Mucosa of descending colon (tissue), 3 donors: Measurements from ENCODE around the gene IRF7. TPM values are rescaled to one million over a fixed set of nuclear protein-coding genes. Genes with fewer than 3 reads are reported as not detected.

Experiments used
- ATAC-seq: fragments of 200-7000 bp; cut with Tn5 transposase; one replicate; pipeline ENCODE4 v1.9.1; 2020; ENCODE audit warnings: mild to moderate bottlenecking, moderate library complexity
- DNase-seq, 3 donors: peaks; one replicate each; pipeline ENCODE4 v3.0.0-alpha.2; 2020
- H3K36me3 ChIP-seq: fragments of 200-600 bp; one replicate; pipeline ENCODE4 v1.8.0; 2021; ENCODE audit warnings: low read depth, mild to moderate bottlenecking
- H3K4me1 ChIP-seq: fragments of 200-600 bp; one replicate; pipeline ENCODE4 v1.8.0; 2021; ENCODE audit warnings: low read depth, mild to moderate bottlenecking
- H3K4me3 ChIP-seq: fragments of 200-600 bp; one replicate; pipeline ENCODE4 v1.8.0; 2021; ENCODE audit warnings: mild to moderate bottlenecking
- H3K9me3 ChIP-seq: fragments of 200-600 bp; one replicate; pipeline ENCODE4 v1.8.0; 2021; ENCODE audit warnings: mild to moderate bottlenecking
- intact Hi-C, 2 donors: fragments of 100-400 bp; cut with DNase I in 1 of 2; cut with micrococcal nuclease in 1 of 2; formaldehyde crosslinking; loops; one replicate each; pipeline versions ENCODE4 v1.11.0 to v1.11.1; 2022; cut with DNase I, micrococcal nuclease
- total RNA-seq, 3 donors: library from RNA; stranded (reverse); fragmentation: NEBNext Ultra II Directional in 2 of 3; extraction: Animal tissue kit (Norgen Biotek cat#: 25700) in 2 of 3; gene quantifications; one replicate each; pipeline versions ENCODE4 v1.2.1 to v1.2.4, GENCODE V29; 2021 to 2023
- TF ChIP-seq, protein P1 (sequence below): fragments of 200-600 bp; IDR thresholded peaks from one replicate; pipeline ENCODE4 v1.8.0; 2022; ENCODE audit warnings: antibody characterized with exemption, mild to moderate bottlenecking
- donor health status: DM: no; HTN: no; CAD: no; lungs with moderate emphysema.
- donor health status: DM: no; HTN: no; CAD: no.
- donor health status: DM: no; HTN: yes; CAD: no.

Gene IRF7
- total RNA-seq, 3 donors from 2014 or later, result 26.9 to 36.1 (median 27.8) TPM

DNA sequence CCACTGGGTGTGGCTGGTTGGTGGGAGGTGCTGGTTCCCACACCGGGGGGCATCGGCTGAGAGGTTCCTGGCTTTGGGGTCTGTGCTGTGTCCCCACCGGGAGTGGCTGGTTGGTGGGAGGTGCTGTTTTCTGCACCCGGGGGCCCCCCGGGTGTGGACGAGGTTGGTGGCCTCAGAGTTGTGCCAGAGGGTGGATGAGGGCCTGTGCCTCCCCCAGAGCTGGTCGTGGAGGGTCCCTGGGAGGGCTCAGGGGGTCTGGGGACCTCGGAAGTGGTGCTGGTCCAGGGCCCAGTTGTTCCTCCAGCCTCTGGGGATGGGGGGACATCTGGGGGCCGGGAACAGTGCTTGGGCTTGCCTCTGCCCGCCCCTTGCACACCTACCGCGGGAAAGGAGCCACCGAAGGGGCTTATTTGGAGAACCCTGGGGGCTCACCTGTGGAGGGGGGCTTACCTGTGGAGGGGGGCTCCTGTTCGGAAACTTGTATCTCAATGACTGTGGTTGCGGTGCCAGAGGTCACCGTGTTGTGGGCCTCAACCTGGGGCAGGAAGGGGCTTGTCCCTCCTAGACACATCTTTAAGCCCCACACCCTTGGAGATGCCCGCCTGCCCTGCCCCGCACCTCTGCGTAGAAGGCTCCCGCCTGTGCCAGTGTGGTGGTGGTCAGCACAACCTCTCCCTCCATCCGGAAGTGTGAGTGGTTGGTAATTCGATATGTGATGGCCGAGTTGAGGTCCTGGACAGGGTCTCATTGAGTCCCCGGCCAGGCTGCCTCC, 3.3 kb upstream of the IRF7 start:
- no peak overlapping the region for H3K4me3 ChIP-seq
- DNase-seq (peak in 2 of 3 donors; percentile 30 to 49), ATAC-seq (no peak)
- TF ChIP-seq, protein P1, sequence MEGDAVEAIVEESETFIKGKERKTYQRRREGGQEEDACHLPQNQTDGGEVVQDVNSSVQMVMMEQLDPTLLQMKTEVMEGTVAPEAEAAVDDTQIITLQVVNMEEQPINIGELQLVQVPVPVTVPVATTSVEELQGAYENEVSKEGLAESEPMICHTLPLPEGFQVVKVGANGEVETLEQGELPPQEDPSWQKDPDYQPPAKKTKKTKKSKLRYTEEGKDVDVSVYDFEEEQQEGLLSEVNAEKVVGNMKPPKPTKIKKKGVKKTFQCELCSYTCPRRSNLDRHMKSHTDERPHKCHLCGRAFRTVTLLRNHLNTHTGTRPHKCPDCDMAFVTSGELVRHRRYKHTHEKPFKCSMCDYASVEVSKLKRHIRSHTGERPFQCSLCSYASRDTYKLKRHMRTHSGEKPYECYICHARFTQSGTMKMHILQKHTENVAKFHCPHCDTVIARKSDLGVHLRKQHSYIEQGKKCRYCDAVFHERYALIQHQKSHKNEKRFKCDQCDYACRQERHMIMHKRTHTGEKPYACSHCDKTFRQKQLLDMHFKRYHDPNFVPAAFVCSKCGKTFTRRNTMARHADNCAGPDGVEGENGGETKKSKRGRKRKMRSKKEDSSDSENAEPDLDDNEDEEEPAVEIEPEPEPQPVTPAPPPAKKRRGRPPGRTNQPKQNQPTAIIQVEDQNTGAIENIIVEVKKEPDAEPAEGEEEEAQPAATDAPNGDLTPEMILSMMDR, result no peak
- H3K9me3 ChIP-seq, result no peaks in the 10 kb centered on the region
- intact Hi-C loops, result no loop called here
- H3K4me1 ChIP-seq, result peaks cover 13% of the 10 kb centered on the region
- no peaks in the 10 kb centered on the region for H3K36me3 ChIP-seq

DNA sequence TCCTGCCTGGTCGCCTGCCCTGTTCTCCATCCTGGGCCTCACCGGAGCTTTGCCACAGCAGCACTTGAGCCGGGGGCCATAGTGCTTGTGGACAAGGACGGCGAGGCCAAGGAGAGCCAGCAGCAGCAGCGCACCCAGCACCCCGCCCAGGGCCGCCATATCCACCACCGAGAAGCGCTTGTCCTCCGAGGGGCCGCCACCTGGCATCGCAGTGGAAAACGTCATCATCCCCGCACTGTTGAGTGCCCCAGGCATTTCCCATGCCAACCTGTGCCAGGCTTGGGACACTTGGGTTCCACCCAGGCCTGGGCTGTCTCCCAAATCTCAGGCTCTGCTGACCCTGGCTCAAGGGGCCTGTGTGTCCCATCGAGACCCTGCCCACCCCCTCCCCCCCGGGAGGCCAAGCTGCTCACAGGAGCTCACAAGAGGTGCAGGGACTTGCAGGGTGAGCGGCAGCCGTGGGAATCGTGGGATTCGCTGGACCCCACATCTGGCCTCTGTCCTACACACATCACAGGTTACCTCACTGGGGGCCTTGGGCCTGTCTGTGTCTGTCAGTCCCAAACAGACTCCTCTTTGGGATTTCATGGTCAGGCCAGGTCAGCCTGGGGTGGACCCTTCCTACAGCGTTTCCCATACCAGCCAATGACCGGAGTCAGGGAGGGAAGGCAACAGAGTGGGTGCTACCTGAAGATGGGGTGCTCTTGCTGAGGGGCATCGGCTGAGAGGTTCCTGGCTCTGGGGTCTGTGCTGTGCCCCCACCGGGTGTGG, 2.3 kb upstream of the IRF7 start:
- H3K36me3 ChIP-seq, result no peaks in the 10 kb centered on the region
- TF ChIP-seq, protein P1, result no peak
- intact Hi-C loops, result no loop called here
- no peak overlapping the region for H3K4me3 ChIP-seq
- peaks cover 20% of the 10 kb centered on the region for H3K4me1 ChIP-seq
- H3K9me3 ChIP-seq, result no peaks in the 10 kb centered on the region
- ATAC-seq, result no peak
- peak in 2 of 3 donors; percentile 40 to 63 for DNase-seq

DNA sequence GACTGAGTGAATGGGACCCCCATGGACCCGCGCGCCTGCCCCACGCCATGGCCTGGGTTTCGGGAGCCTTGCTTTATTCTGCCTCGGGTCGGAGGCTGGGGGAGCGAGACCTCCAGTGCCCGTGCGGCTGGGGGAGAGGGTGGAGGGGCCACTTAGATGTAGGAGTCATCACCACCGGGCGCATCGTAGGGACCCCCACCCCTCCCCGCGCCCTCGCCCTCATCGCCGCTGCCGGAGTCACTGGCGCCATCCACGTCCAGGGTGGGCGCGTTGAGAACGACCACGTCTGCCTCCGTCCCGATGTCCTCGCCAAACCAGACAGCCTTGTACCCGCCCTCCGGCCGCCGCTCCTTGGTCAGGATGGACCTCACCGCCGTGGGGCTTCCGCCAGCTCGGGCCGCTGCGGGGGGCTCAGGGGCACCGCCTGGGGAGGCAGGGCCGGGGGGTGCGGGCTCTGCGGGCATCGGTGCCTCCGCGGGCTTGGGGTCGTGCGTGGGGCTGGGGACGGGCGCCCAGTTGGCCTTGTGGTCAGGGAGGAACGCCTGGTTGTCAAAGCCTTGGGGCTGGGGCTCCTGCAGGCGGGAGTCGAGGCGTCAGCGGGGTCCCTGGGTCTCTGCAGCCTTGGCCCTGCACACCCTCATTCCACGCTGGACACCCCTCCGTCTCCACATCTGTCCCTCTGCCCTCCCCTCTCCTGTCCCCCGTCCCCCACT, 1.6 kb upstream of the IRF7 start:
- DNase-seq (peak in 2 of 3 donors; percentile 50 to 75), ATAC-seq (no peak)
- Histone ChIP-seq H3K9me3 (no peaks in the 10 kb centered on the region), H3K4me3 (no peak overlapping the region), H3K36me3 (no peaks in the 10 kb centered on the region), H3K4me1 (peaks cover 26% of the 10 kb centered on the region)
- intact Hi-C loops, result no loop called here
- TF ChIP-seq, protein P1, result no peak

DNA sequence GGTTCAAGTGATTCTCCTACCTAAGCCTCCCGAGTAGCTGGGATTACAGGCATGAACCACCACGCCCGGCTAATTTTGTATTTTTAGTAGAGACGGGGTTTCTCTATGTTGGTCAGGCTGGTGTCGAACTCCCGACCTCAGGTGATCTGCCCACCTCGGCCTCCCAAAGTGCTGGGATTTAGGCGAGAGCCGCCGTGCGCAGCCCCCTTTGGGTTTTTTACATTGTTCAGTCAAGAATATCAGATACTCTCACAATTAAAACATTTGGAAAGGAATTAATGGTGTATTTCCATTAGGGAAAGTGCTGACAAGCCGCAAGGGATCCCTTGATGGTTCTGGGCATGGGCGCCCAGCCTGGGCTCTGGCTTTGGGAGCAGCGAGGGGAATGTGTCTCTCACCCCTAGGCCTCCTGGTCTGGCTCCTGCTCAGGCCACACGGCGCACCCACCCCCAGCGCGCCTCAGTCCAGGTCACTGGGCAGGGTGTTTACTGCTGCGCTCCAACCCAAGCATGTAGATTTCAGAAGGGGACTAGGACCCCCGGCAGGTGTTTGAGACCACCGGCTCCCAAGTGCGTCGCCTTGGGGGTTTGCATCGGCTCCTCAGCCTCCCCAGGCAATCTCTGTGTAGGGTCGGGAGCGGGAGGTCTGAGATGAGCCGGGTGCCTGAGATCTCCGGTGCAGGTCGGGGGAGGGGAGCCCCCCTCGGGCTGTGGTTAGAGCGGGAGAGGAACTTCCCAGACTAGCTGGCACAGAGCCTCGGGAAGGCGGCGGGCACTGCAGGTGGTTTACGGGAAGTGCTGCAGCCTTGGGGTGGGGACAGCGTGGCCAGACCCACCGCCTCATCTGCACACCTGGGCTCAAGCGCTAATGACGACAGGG, 809 bp upstream of the IRF7 start:
- TF ChIP-seq, protein P1, result no peak
- DNase-seq, result peak; percentile 53 to 64 (median 61)
- intact Hi-C loops, result no loop called here
- peaks cover 29% of the 10 kb centered on the region for H3K4me1 ChIP-seq
- no peak for ATAC-seq
- H3K4me3 ChIP-seq, result no peak overlapping the region
- peaks cover under 1% of the 10 kb centered on the region for H3K36me3 ChIP-seq
- H3K9me3 ChIP-seq, result no peaks in the 10 kb centered on the region
